HK-2 (cell line): ENCODE measurements around the gene P4HA2.
A peak's percentile ranks its signal among the peaks of the same experiment; 100 is the strongest.

Source experiments
- DNase-seq: peaks from one replicate; pipeline ENCODE4 v3.0.0-alpha.2; 2018; ENCODE audit not compliant: unreplicated experiment

The P4HA2 gene

GRCh38 chr5:132227485-132228240, at the start of gene P4HA2:
Gene P4HA2 (minus strand): TSS chr5:132227853. CDS start chr5:132218626, 9,227 bp downstream.
- DNase-seq = peak; percentile 71

GRCh38 chr5:132277256-132277655, 49.6 kb upstream of the P4HA2 start:
- DNase-seq = no peak

DNA sequence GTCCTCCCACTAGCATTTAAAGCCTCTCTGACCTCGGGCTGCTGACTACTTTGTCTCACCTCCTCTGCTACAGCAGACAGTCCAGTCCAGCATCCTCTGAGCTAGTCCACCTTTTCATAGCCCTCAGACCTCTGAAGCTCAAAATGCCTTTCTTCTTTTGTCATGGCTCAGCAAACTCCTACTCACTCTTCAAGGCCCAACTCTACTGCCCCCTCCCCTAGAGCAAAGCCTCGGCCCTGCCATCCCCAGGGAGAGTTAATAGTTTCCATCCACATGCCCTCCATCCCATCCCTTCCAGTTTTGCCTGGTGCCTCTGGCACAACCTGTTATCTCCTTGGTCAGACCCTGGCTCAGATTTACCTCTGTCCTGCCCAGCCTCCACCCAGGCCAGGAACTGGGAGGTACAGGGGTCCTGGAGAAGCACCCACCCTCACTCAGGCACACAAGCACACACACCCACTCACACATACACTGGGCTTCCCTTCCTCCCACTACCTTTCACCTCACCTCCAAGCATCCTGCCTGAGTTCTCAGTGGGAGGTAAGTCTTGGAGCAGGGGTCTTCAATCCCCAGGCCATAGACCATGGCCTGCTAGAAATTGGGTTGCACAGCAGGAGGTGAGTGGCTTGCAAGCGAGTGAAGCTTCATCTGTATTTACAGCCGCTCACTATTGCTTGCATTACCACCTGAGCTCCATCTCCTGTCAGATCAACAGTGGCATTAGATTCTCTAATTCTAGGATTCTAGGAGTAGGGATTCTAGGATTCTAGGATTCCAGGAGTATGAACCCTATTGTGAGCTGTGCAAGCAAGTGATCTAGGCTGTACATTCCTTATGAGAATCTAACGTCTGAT, 47.9 kb upstream of the P4HA2 start:
- no peak for DNase-seq

DNA sequence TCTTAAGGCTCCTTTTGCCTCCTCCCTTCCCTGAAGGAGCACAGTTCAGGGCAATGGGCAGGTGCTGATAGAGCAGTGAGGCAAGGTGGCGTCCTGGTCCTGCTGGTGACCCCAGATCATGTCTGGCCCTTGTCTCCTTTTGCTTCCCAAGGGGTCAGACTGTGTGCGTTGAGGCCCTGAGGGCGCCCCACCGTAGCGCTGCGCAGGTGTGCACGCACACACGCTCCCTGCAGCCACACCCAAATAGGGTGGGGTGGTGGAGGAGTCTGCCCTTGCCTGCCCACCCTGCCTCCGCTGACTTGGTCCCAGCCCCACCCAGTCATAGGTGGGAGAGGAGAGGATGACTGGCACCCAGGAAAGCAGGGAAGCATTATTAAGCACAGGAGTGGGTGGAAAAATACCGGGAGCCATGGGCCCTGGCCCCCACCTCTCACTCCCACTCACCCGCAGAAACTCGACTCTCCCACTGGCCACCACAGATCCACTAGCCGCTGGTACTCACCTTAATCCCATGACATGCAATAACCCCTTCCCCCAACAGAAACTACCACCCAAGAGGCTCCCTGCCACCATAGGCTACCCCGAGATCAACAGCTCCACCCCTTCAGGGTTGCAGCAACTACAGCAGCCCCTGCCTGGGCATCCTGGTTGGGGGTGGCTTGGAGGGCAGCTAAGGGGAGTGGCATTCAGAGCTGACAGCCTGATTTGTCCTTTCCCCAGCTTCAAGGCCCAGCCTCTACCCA, 46.6 kb upstream of the P4HA2 start:
- DNase-seq = no peak

GRCh38 chr5:132273631-132274030, 46.0 kb upstream of the P4HA2 start:
- DNase-seq = no peak

DNA sequence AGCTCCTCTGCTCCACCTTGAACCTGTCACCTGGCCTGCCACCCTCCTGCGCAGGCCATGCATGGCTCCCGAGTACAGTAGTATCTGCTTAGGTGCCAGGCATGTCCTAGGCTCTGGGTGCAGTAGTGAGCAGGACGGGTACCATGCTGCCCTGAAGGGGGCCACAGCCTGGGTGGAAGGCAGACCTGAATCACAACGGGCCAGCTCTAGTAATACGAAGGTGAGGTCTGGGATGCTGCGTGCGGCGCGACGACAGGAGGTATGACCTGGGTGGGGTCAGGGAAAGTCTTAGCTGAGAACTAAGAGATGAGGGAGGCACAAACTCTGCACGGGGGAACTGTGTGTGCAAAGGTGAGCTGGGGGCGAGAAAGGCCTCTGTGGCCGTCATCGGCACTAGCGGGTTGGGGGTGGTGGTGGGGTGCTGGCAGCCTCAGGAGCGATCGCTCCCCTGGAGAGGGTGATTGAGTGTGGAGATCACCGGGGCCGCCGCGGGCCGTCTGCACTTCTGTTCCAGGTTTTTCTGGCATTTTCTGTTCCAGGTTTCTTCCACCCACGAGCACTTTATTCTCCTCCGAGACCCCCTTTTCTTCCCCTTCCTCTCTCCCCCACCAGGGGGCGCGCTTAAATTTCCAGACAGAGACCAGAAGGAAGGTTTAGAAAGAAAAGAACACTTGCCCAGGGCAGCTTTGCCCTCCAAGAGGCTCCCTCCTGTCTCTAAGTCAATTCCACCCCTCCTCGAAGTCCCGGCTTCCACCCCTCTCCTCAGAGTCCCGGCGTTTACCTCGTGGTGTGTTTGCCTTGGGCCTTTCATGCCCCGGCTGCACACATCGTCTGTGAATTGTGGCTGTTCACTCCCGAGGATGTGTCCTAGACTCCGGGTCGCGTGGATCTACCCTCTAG, 44.9 kb upstream of the P4HA2 start:
- DNase-seq = peak; percentile 66

GRCh38 chr5:132271251-132272246, 43.9 kb upstream of the P4HA2 start:
- no peak for DNase-seq

- DNase-seq = no peak
These were observed 43.1 kb upstream of the P4HA2 start for GRCh38 chr5:132270706-132271105.

DNA sequence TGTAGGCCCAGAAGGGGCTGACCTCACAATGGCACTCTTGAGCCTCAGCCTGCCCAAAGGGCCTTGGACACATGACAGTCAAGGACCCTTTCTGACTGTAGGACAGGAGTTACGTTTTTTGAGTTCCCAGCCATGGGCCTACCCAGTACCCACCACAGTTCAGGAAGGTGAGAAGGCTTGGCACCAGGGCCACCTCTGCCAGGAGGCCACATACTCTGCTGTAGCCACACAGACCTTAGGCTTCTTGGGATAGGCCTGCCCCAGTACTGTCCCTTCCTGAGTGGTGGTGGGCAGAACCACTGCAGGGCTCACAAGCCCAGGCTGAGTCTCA, 42.6 kb upstream of the P4HA2 start:
- no peak for DNase-seq

DNA sequence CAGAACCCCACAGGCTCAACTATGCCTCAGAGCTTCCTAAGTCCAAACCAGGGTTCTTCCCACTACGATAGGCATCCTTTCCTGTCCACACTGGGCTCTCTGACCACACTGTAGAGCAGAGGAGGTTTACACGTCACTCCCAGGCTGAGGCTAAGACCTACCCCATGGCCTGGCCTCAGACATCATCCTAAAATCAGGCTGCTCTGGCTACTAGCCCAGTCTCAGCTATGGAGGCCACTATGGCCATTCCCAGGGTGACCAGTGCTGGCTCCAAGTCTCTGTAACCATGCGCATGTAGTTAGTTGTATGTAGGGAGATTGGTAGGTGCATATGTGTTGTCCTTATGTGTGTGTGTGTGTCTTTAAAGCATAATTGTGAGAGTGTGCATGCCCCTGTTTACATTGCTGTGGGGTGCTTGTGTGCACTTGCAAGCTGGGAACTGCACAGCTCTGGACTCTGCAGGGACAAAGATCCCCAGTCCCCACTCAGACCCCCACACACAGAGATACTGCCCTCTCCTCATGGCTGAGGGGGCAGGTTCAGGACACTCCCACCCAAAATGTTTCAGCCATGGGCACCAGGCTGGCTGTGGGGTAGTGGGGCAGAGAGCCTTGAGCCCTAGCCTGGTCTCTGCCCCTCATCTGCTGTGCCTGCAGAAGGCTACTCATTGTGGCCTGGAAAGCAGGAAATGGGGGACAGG, 42.1 kb upstream of the P4HA2 start:
- DNase-seq = no peak

GRCh38 chr5:132268769-132269551, 41.3 kb upstream of the P4HA2 start:
- DNase-seq = no peak

DNA sequence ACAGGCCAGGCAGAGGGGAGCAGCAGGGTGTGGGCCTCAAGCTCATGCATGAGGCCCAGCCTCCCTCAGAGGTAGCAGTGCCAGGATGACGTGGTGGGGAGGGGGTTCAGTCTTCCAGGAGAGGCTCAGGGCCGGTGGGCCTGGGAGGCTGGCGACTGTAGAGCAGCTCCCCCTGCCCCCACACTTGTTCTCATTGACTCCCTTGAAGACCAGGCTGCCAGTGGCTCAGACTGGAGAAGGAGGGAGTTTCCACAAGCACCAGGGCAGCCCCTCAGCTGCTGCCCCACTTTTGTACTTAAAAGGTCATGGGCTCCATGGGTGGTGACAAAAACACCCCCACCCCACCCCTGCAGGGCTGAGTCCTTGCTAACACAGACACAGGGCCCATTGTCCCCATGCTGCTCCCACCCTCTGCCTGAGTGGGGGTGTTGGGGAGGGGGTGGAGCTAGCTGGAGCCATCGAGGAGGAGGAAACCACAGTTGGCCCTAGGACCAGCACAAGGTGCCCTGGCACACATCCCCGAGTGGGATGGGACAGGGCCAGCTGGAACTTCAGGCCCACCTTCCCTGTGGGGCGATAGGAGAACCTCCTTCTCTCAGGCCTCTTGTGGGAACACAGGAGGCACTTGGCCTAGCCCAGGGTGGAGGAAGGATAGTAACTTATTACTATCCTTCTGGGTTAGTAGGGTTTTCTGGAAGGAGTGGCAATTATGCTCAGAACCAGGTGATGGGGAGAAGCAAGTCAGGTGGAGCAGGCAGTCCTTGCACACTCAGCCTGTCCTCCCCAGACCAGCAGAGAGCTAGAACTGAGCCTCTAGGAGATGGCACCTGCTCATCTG, 40.5 kb upstream of the P4HA2 start:
- DNase-seq = no peak

DNA sequence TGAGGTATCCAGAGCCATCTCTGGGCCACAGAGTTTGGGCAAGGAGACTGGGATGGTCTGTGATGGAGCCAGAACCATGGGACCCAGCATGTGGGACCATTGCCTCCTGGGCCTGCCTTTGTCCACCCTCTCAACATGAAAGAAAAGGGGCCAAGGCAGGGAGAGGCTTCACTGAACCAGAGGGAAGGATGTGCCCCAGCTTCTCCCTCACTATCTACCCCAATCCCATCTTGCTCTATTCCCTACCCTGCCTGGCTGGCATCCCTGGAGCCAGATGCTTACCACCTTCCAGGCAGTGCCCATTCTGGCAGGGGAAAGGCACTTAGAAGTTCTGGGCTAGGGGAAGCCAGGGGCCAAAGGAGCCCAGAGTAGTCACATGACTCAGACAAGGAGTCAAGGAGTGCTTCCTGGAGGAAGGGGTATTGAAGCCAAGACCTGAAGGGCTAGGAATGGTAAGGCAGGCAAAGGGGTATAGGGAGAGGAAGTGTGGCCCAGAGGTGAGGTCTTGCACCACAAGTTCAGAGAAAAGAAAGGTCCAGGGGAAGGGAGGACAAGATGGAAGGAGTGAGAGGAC, 39.6 kb upstream of the P4HA2 start:
- DNase-seq = no peak

DNA sequence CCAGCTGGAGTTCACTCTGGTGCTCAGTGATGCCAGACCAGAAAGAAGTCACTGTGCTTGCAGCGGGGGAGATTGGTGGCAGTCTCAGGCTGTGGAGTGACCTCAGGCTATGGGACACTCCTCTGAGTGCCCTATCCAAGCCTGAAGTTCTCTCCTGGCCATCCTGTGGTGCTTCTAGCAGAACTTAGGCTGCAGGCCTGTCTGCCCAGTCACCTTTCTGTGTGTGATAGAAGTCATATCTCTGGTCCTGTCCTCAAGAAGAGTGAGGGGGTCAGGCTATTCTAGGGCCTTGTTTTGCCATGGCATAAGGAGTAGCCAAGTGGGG, 39.1 kb upstream of the P4HA2 start:
- no peak for DNase-seq

GRCh38 chr5:132266031-132266835, 38.6 kb upstream of the P4HA2 start:
- no peak for DNase-seq

DNA sequence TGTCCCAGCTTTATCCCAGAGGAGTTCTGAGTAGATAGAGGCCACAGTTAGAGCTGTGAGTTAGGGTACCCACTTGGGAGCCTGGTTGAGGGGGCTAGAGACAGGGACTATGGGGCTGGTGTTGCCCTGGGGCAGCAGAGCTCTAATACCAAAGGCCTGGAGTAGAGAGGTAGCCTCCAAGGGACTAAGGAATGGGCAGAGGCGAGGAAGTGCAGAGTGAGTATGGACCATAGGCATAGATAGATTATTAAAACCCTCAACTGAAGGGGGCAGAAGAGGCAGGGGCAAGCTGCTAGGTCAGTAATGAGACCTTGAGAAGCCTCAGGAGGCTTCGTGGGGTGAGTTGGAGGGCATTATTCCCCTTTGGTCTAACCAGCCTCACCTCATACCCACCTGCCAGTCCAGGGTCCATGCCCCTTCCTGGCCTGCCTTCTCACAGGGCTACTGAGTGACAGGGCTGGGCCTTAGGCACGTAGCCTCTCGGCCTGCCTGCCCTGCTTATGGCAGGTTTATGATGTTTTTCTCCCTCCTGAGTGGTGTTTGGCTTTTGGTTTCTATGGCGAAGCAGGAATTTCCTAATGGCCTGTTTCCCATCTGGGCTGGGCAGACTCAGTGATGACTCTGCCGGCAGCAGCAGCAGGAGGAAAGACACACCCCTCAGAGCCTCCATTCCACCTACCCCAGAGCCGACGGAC, 37.8 kb upstream of the P4HA2 start:
- peak; percentile 77 for DNase-seq
